GM12878 (cell line): Measurements from ENCODE around the gene OGDHL. TPM values are rescaled to one million over a fixed set of nuclear protein-coding genes. Genes with fewer than 3 reads are reported as not detected.

ENCODE experiments used
- BCL3 ChIP-seq: IDR thresholded peaks from 2 replicates; pipeline ENCODE4 v1.6.1; 2011; ENCODE audit warnings: borderline replicate concordance, low read depth, mild to moderate bottlenecking, moderate library complexity, low read length; ENCODE audit not compliant: insufficient read depth, poor library complexity, severe bottlenecking
- E2F4 ChIP-seq: IDR thresholded peaks from 2 replicates; pipeline ENCODE4 v1.6.1; 2012; ENCODE audit warnings: low read depth, low read length, improper control_type of control experiment
- HSF1 ChIP-seq: fragments of 150-350 bp; IDR thresholded peaks from 2 replicates; pipeline ENCODE4 v1.6.1; 2014; ENCODE audit warnings: mild to moderate bottlenecking, low read depth, low read length
- MTA2 ChIP-seq: fragments of 450-650 bp; IDR thresholded peaks from 2 replicates; pipeline ENCODE4 v1.6.1; 2016; ENCODE audit warnings: low read depth, mild to moderate bottlenecking, moderate library complexity
- NBN ChIP-seq: fragments of 450-650 bp; IDR thresholded peaks from 2 replicates; pipeline ENCODE4 v1.6.1; 2016
- SIX5 ChIP-seq: IDR thresholded peaks from 2 replicates; pipeline ENCODE4 v1.6.1; 2011; ENCODE audit warnings: mild to moderate bottlenecking, low read depth, low read length, moderate library complexity; ENCODE audit not compliant: severe bottlenecking
- TAF1 ChIP-seq: IDR thresholded peaks from 2 replicates; pipeline ENCODE4 v1.6.1; 2011; ENCODE audit warnings: mild to moderate bottlenecking, low read depth, low read length, borderline replicate concordance
- ZNF622 ChIP-seq: fragments of 450-650 bp; IDR thresholded peaks from 2 replicates; pipeline ENCODE4 v1.6.1; 2017; ENCODE audit warnings: mild to moderate bottlenecking, inconsistent platforms
- polyA plus RNA-seq, 11 experiments: library from polyadenylated mRNA; depleted of rRNA in 4 of 11; unstranded in 6 of 11; stranded (reverse) in 5 of 11; fragments of >200 nt; fragmentation: Nextera tagmentation in 4 of 11; fragmentation: Illumina TruSeq in 1 of 11; extraction: Ambion mirVana in 4 of 11; extraction: Trizol in 1 of 11; gene quantifications; 1 replicate in 1 of 11; 2 replicates in 10 of 11; pipeline versions ENCODE4 v1.2.1 to v1.2.3, GENCODE V29; 2011 to 2016; ENCODE audit warnings: inconsistent platforms in 2 of 11, missing spikeins in 2 of 11, low read depth in 1 of 11
- total RNA-seq, 4 experiments: library from RNA; depleted of rRNA in 3 of 4; stranded (reverse); fragments of >200 nt in 3 of 4; fragmentation: Illumina TruSeq in 1 of 4; extraction: Trizol in 1 of 4; gene quantifications; 2 replicates each; pipeline versions ENCODE4 v1.2.1 to v1.2.3, GENCODE V29; 2013 to 2021
- TF ChIP-seq, protein P1 (sequence below): fragments of 450-650 bp; IDR thresholded peaks from 2 replicates; pipeline ENCODE4 v1.6.1; 2017; ENCODE audit warnings: low read depth, mild to moderate bottlenecking, moderate library complexity

Gene OGDHL
- total and polyA plus RNA-seq, 10 of the 15 experiments (the other 5 are each of a cell fraction or from before 2014, with no cell fraction given): 0.02 to 13.3 (median 0.34) TPM

GRCh38 chr10:49743464-49744075, 18.6 kb downstream of the OGDHL start (continued):
- TF ChIP-seq MTA2 (no peak), ZNF622 (no peak), NBN (no peak), HSF1 (no peak), TAF1 (no peak), SIX5 (no peak), BCL3 (no peak), E2F4 (no peak)
- TF ChIP-seq, protein P1, sequence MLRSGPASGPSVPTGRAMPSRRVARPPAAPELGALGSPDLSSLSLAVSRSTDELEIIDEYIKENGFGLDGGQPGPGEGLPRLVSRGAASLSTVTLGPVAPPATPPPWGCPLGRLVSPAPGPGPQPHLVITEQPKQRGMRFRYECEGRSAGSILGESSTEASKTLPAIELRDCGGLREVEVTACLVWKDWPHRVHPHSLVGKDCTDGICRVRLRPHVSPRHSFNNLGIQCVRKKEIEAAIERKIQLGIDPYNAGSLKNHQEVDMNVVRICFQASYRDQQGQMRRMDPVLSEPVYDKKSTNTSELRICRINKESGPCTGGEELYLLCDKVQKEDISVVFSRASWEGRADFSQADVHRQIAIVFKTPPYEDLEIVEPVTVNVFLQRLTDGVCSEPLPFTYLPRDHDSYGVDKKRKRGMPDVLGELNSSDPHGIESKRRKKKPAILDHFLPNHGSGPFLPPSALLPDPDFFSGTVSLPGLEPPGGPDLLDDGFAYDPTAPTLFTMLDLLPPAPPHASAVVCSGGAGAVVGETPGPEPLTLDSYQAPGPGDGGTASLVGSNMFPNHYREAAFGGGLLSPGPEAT: no peak
